ENCODE measurements around the gene LSAMP.

DNA sequence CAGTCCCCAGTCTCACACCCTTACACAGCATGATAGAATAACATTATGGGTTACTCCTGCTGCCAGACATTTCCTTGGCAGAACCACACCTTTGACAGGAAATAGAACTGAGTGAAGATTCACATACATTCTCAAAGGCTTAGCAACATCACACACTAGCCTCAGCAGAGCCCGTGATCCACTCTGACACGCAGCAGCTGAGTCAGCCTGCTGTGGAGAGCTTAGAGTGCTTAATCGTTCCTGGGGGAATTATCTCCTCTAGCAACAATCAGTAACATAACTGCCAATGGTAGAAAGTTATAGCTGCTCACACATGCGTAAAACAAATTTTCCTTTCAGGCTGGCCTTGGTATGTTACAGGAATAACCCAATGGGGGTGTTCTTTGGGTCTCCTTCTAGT lies 439.9 kb downstream of the LSAMP start:
- TF ChIP-seq, protein P1, sequence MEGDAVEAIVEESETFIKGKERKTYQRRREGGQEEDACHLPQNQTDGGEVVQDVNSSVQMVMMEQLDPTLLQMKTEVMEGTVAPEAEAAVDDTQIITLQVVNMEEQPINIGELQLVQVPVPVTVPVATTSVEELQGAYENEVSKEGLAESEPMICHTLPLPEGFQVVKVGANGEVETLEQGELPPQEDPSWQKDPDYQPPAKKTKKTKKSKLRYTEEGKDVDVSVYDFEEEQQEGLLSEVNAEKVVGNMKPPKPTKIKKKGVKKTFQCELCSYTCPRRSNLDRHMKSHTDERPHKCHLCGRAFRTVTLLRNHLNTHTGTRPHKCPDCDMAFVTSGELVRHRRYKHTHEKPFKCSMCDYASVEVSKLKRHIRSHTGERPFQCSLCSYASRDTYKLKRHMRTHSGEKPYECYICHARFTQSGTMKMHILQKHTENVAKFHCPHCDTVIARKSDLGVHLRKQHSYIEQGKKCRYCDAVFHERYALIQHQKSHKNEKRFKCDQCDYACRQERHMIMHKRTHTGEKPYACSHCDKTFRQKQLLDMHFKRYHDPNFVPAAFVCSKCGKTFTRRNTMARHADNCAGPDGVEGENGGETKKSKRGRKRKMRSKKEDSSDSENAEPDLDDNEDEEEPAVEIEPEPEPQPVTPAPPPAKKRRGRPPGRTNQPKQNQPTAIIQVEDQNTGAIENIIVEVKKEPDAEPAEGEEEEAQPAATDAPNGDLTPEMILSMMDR (conservative IDR thresholded peaks at IDR 0.05; ENCODE audit: low read depth, low read length) = no peak
- no peak for TF ChIP-seq EZH2 (IDR thresholded peaks at IDR 0.05; ENCODE audit: borderline replicate concordance, low read depth, low read length, poor library complexity, severe bottlenecking)

Data from A673 (cell line).